GM21360 (cell line): ENCODE data around the gene ASMT.
"Not testable (repeated sequence)": the region's sequence is repeated elsewhere in the genome, so short reads cannot be mapped to it uniquely, and the experiment has no call there.

Experiments used
- ATAC-seq: cut with Tn5 transposase; IDR thresholded peaks from one replicate; pipeline ENCODE4 v1.9.1; 2021; ENCODE audit warnings: mild to moderate bottlenecking, moderate library complexity; ENCODE audit not compliant: unreplicated experiment

ASMT gene

GRCh38 chrX:1614927-1615326 lies at the start of gene ASMT:
Gene ASMT, plus strand, starts transcription at chrX:1615059. Its CDS starts 141 bp downstream, at chrX:1615200.
- no peak for ATAC-seq

- ATAC-seq = not testable (repeated sequence)
Observed at GRCh38 chrX:1574181-1574580, 40.7 kb upstream of the ASMT start.

DNA sequence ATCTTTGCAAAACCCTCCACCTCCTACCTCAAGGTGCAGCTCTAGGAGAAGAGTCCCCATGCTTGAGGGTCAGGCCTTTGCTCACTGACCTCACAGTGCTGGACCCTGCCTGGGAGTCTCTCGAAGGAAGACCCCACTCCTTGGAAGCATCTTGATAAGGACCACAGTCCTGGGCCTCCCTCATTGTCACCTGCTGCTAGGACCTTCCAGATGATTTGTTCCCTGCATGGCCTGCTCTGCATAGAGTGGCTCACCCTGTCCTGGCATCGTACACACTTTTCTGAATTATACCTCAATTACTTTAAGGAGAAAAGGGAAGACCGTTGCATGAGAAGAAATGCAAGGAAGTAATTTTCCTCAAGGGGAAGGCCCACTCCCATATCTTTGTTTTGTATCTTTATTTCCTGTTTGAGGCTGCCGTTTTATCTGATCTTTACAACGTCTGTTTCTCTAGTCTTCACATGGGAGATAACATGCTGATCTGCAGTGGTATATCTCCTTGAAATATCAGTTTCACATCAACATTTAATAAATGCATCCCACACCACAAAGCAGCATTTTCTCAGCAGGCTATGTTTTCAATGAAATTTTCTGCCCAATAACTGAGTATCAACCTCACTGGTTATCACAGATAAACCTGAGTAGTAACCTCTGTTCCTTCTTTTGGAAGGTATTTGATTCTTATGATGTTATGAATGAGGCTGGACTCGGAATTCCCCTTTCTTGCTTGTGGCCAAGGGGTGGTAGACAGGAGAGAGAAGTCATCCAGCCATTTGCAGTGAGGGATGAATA lies 38.5 kb upstream of the ASMT start:
- ATAC-seq = no peak

DNA sequence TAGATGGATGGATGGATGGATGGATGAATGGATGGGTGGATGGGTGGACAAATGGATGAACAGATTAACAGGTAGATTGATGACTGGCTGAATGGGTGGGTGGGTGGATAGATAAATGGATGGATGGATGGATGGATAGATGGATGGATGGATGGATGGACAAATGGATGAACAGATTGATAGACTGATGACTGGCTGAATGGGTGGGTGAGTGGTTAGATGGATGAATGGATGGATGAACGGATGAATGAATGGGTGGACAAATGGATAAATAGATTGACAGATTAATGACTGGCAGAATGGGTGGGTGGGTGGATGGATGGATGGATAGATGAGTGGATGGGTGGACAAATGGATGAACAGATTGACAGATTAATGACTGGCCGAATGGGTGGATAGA lies 37.0 kb upstream of the ASMT start:
- ATAC-seq = no peak

- no peak for ATAC-seq
Observed at GRCh38 chrX:1578511-1579173, 36.2 kb upstream of the ASMT start.

- ATAC-seq = no peak
Observed at GRCh38 chrX:1581132-1581531, 33.7 kb upstream of the ASMT start.

DNA sequence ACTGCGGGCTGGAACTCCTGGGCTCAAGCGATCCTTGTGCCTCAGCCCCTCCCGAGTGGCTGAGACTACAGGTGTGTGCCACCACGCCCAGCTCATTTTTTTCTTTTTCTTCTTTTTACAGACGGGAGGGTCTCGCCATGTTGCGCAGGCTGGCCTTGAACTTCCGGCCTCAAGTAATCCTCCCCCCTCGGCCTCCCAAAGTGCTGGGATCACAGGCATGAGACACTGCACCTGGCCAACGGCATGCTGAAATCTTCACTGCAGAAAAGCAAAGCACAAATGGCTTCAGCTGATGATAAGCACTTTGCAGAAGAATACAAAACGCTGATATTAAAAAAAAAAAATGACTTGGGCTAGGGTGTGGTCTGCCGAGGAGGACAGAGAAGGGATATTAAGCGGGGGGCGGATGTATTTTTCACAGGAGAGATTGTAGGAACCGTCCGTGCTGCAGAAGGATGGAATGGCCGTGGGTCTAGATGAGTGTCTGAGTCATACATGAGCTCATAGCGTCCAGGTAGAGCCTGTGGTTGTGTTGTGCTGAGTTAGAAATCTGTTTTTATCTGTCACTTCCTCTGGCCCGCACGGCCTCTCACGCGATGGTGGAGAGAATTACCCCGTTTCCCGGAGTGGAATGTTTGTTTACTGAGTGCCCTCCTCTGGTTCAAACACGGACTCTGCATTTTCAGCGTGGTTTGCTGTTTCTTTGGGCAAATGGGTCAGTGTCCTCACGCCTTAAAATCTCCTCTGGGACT lies 32.0 kb upstream of the ASMT start:
- ATAC-seq = peak; percentile 71

- no peak for ATAC-seq
Observed at GRCh38 chrX:1584237-1585011, 30.4 kb upstream of the ASMT start.

- no peak for ATAC-seq
Observed at GRCh38 chrX:1587161-1587560, 27.7 kb upstream of the ASMT start.

DNA sequence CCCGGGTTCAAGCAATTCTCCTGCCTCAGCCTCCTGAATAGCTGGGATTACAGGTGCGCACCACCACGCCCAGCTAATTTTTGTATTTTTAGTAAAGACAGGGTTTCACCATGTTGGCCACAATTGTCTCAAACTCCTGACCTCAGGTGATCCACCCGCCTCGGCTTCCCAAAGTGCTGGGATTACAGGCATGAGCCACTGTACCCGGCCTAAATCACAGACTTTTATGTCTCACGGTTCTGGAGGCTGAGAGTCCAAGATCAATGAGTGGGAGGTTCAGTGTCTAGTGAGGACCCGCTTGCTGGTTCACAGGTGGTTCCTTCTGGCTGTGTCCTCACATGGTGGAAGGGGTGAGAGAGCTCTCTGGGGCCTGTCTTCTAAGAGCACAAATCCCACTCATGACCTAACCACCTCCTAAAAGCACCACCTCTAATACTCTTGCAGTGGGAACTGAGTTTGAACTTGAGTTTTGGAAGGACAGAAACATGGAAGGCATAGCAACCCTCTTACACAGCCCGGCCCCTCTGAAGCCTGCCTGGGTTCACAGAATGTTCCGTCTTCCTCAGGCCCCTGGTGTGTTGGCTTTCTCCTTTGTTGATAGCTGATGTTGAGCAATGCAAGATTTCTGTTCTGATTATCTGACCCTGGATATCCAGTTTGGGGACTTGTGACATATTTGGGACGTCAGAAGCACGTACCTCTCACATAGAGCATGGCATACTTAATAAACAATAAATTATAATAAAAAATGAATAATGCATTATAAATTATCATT lies 25.3 kb upstream of the ASMT start:
- no peak for ATAC-seq

DNA sequence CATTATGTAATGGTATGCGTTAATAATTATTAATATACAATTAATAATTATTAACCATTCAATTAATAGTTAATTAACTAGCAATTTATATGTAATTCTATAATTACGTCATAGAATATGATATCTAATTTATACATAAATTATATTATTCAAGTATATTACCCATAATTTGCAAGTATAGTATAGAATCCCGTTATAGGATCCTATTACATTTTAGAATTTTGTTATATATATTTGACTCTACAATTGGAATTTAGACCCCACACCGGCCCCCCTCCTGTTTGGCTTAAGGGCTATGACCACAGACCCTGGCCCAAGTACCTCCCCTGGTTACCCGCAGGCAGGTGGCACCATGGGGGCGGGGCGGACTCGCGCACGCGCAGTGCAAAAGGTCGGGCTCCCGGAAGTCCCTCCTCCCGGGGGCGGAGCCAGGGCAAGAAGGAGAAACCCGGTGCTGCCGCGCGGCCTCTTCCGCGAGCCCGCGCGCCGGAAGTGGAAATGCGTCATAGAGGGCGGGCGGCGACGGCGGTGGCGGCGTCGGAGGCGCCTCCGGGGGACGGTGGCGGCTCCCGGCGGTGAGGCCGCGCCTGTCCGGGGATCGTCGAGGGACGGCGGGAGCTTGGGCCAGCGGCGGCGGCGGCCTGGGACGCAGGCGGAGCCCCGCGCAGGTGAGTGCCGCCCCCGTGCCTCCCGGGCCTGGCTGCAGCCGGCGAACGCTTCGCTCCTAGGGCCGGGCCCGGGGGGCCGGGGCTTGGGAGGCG lies 23.6 kb upstream of the ASMT start, which contains the start of gene AKAP17A:
Gene AKAP17A (plus strand): TSS at position 503 of the 761 bp plus-strand sequence. CDS start 1,859 bp downstream, outside the sequence.
- peak; percentile 84 for ATAC-seq

DNA sequence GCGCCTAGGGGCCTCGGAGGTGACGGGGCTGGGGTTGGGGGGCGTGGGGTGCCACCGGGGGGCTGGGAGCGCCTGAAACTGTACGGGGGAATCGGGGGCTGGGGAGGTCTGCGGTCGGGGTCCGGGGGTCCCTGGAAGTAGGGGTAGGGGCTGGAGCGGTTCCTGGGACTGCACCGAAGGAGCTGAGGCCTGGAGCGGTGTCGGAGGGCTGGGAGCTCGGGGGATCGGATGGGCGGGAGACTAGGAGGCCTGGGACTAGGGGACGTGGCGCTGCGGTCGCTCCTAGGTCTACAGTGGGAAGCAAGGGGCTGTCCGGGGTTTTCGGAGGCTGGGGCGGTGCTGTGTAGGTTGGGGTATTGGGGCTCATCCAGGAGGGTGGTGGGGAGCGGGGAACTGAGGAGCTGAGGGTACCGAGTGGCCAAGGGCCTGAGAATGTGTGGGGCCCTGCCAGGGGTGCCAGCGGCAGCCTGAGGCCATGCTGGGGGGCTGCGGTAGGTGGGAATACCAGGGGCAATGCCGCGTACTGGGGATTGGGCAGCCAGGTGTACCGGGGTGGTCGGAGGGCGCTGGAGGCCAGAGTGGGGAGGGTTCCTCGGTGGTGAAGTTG lies 22.9 kb upstream of the ASMT start:
- ATAC-seq = no peak

DNA sequence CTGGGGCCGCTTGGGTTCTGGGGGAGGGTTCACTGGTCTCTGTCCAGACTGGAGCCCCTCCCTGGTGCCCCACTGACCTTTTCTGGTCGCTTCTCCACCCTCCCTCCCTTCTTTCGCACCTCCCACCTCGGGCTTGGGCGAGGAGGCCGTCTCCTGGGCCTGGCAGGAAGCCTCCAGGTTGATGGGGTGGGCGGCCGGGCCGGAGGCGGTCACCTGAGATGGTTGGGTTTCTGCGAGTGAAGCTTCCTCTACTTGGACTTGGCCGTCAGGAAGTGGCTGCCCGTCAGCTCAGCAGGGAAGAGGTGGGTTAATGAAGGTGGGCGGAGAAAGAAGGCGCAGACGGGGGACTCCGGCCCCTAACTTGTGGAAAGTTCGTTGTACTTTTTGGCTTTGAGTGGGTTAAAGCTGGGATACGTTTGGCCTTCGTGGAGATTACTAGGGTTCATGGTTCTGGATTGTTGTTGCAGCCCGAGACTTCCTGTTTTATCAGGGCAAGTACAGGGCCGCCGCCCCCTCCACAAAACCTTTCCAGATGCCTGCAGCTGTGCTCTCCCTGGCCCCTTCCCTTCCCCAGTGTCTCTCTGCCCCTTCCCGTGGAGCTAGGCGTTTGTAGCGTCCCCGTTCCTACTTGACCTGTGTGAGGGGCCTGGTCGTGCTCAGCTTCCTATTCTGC lies 22.3 kb upstream of the ASMT start:
- no peak for ATAC-seq

DNA sequence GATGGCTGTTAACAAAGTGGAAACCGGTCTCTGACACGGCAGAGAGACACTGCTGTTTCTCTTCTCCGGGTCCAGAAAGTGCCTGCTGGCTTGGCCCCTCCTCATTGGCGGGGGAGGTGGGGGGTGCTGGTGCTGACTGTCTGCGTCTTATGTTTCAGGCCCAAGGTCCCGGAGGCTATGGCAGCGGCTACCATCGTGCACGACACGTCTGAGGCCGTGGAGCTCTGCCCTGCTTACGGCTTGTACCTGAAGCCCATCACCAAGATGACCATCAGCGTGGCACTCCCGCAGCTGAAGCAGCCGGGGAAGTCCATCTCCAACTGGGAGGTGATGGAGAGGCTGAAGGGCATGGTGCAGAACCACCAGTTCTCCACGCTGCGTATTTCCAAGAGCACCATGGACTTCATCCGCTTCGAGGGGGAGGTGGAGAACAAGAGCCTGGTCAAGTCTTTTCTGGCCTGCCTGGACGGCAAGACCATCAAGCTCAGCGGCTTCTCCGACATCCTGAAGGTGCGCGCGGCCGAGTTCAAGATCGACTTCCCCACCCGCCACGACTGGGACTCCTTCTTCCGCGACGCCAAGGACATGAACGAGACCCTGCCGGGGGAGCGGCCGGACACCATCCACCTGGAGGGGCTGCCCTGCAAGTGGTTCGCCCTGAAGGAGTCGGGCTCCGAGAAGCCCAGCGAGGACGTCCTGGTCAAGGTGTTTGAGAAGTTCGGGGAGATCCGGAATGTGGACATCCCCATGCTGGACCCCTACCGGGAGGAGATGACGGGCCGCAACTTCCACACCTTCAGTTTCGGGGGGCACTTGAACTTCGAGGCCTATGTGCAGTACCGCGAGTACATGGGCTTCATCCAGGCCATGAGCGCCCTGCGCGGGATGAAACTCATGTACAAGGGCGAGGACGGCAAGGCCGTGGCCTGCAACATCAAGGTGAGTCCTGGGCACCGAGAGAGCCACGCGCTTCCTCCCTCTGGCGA lies 21.3 kb upstream of the ASMT start:
- no peak for ATAC-seq

- no peak for ATAC-seq
Observed at GRCh38 chrX:1595711-1596060, 19.2 kb upstream of the ASMT start.

GRCh38 chrX:1596676-1597344 lies 18.0 kb upstream of the ASMT start:
- ATAC-seq = no peak
